Skin epidermis (tissue), 12 donors: ENCODE data around the gene JAGN1.
"Not testable (repeated sequence)": the region's sequence is repeated elsewhere in the genome, so short reads cannot be mapped to it uniquely, and the experiment has no call there.

Experiments
- H3K27ac ChIP-seq, 21 experiments: fragments of 200-600 bp; sonication (generic) in 11 of 21; one replicate each; pipeline ENCODE4 v1.5.0; 2020; ENCODE audit warnings: mild to moderate bottlenecking in 3 of 21, inconsistent platforms in 2 of 21, moderate library complexity in 2 of 21
- H3K4me3 ChIP-seq, 7 experiments: fragments of 200-600 bp; sonication (generic) in 2 of 7; one replicate each; pipeline ENCODE4 v1.5.0; 2020; ENCODE audit warnings: inconsistent platforms in 2 of 7, mild to moderate bottlenecking in 2 of 7, moderate library complexity in 1 of 7

The JAGN1 gene

DNA sequence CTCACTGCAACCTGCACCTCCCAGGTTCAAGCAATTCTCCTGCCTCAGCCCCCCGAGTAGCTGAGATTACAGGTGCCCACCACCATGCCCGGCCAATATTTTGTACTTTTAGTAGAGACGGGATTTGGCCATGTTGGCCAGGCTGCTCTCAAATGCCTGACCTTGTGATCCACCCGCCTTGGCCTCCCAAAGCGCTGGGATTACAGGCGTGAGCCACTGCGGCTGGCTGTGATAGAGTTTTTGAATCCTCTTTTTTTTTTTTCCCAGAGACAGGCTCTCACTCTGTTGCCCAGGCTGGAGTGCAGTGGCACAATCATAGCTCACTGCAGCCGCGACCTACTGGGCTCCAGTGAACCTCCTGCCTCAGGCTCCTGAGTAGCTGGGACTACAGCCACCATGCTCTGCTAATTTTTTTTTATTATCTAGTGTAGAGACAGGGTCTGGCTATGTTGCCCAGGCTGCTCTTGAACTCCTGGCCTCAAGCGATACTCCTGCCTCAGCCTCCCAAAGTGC is 25.2 kb upstream of the JAGN1 start:
- peak overlapping the region in 5 of 21 experiments; percentile 6 to 61 (median 29) for H3K27ac ChIP-seq
- not testable (repeated sequence) for H3K4me3 ChIP-seq

DNA sequence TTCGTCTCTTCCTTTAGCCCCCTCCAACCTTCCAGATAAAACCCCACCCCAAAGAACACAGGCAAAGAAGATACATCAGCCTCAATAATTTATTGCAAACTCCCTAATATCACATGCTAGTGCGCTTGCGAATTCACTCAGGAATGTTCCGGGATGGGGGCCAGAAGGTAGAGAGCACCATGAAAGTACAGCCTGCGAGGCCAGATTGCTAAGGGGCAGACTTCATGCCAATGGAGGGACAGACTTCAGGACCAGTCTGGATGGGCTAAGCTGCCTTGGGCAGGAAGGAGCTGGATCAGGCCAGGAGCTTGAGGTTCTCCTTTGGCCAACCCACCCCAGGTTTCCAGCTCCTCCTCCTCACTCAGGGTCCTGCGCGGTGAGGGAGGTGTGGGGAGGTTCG is 23.8 kb upstream of the JAGN1 start:
- Histone ChIP-seq H3K27ac (no peak overlapping the region), H3K4me3 (no peak overlapping the region)

DNA sequence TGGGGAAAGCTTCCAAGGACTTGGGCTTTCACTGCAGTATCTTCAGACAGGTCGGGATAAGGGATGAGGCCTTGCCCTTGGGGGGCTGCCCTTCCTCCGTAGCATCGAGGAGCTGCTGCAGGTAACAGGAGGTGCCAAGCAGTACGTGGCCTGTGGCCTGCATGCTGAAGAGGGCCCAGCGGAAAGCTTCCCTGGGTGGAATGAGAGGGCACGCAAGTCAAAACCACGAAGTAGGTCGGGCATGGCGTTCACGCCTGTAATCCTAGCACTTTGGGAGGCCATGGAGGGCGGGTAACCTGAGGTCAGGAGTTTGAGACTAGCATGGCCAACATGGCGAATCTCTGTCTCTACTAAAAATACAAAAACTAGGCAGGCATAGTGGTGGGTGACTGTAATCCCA is 23.3 kb upstream of the JAGN1 start:
- Histone ChIP-seq H3K27ac (no peak overlapping the region), H3K4me3 (no peak overlapping the region)

DNA sequence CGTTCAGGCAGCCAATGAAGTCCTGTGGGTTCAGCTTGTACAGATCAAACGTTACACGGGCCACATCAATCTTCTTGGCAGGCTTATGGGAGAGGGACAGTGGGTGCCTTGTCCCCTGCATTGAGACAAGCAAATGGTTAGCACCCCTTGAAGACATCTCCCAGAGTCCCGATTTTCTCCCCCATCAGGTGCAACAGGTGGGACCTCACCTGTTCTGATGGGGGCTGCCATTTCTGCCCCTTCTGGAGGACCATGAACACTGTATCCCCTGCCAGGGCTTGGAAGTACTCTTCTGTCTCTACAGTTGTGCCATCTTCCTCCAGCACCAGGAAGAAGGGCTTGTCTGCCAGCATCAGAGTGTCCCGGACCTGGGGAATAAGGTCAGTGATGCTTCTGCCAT is 20.5 kb upstream of the JAGN1 start:
- Histone ChIP-seq H3K4me3 (no peak overlapping the region), H3K27ac (no peak overlapping the region)

DNA sequence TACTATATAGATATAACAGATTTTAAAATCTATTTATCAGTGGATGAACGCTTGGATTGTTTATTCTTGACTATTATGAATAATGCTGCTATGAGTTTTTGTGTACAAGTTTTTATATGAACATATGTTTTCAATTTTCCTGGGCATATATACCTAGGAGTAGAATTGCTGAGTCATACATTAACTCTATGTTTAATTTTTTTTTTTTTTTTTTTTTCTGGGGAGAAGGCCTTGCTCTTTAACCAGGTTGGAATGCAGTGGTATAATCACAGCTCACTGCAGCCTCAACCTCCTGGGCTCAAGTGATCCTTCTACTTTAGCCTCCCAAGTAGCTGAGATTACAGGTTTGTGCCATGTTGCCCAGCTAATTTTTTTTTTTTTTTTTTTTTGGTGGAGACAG is 19.4 kb upstream of the JAGN1 start:
- Histone ChIP-seq H3K27ac (no peak overlapping the region), H3K4me3 (no peak overlapping the region)

DNA sequence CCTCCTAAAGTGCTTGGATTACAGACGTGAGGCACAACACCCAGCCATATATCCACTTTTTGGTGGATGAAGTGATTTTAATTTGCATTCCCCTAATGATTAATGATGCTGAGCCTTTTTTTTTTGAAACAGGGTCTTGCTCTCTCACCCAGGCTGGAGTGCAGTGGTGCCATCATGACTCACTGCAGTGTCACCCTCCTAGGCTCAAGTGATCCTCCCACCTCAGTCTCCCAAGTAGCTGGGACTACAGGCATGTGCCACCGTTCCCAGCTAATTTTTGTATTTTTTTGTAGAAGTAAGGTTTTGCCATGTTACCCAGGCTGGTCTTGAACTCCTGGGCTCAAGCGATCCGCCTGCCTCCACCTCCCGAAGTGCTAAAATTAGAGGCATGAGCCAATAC is 18.3 kb upstream of the JAGN1 start:
- H3K4me3 ChIP-seq, H3K27ac ChIP-seq: not testable (repeated sequence)

DNA sequence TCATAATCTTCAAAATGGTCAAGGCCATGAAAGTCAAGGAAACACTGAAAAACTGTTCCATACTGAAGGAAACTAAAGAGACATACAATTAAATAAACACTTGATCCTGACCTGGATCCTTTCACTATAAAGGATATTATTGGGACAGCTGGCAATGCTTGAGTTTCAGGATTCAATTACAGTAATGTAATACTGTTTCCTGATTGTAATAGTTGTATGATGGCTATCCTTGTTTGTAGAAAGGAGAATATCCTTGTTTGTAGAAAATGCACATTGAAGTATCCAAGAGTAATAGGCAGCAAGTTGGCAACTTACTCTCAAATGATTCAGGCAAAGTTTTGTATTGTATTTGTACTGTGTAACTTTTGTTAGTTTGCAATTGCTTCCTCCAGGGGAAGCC is 15.0 kb upstream of the JAGN1 start:
- Histone ChIP-seq H3K4me3 (no peak overlapping the region), H3K27ac (no peak overlapping the region)

DNA sequence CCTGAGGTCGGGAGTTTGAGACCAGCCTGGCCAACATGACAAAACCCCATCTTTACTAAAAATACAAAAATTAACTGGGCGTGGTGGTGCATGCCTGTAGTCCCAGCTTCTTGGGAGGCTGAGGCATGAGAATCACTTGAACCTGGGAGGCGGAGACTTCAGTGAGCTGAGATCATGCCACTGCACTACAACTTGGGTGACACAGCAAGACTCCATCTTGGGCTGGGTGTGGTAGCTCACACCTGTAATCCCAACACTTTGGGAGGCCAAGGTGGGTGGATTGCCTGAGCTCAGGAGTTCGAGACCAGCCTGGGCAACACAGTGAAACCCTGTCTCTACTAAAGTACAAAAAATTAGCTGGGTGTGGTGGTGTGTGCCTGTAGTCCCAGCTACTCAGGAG is 14.2 kb upstream of the JAGN1 start:
- H3K27ac ChIP-seq, H3K4me3 ChIP-seq: not testable (repeated sequence)

DNA sequence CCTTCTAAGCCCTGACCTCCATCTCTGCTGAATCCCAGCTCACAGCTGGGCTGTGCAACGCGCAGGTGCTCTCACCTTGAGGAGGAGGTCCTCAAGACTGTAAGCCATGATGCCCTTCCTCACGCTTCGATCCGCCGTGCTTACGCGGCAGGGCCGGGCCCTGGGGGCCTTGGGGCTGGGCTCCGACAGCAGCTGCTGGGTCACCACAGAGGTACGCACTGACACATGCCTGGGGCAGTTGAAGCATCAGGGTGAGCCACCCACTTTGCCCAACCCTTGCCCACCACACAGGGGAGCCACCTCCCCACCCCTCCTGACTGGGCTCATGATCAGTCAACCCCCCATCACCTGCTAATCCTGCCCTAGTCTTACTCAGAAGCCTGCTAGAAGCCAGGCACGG is 13.4 kb upstream of the JAGN1 start:
- no peak overlapping the region for H3K27ac ChIP-seq

DNA sequence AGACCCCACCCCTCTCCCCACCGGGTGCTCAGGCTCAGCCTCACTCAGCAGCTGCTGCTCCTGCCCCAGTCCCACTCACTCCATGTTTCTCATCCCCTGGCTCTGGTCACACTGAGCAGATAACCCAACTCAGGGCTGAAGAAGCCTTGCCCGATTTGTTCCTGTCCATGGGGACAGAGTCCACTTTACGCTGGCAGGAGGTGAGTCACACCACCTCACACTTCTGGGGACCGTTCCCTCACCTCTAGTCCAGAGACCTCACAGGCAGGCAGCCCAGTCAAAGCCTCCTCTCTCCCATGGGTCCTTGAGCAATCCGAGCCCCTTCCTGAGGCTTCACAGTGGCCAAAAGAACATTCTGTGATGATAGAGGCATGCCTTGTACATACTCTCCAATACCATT is 11.7 kb upstream of the JAGN1 start:
- no peak overlapping the region for H3K27ac ChIP-seq
- H3K4me3 ChIP-seq, result no peak overlapping the region

More for the DNA sequence above, 13.4 kb upstream of the JAGN1 start:
- no peak overlapping the region for H3K4me3 ChIP-seq

DNA sequence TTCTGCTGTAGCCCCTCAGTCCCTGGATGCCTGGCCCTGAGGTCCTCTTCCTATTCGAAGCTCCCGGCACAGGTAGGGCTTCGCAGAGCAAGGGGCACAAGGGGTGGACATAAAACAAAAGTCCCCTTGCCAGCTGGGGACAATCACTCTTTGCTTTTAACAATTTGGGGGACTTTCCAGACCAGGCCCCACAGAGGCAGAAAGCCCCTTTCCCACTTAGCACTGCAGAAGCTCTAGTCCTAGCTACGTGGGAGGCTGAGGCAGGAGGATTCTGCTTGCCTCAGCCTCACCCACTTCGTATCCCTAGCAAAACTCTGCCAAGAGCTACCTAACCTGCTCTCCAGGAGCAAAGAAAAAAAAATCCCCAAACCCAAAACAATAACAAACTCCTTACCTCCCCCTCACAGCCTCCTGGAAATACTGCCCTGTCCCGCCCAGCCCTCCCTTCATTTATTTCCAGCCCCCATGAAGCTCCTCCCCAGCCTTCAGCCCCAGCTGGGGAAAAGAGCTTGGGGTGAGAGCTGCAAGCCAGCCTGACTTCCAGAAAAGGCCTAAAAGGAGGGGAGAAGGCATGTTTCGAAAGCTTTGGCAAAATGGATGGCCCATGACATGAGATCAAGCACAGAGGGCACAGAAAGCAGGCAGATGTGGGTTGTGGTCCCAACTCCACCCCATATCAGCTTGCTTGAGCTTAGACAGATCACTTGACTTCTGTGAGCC is 10.4 kb upstream of the JAGN1 start, which contains the start of gene CIDEC:
Gene CIDEC (minus strand): TSS at position 424 of the 720 bp plus-strand sequence. CDS start 1,767 bp downstream, outside the sequence.
- H3K27ac ChIP-seq, result no peak within 1 kb of the TSS
- H3K4me3 ChIP-seq, result no peak within 1 kb of the TSS

DNA sequence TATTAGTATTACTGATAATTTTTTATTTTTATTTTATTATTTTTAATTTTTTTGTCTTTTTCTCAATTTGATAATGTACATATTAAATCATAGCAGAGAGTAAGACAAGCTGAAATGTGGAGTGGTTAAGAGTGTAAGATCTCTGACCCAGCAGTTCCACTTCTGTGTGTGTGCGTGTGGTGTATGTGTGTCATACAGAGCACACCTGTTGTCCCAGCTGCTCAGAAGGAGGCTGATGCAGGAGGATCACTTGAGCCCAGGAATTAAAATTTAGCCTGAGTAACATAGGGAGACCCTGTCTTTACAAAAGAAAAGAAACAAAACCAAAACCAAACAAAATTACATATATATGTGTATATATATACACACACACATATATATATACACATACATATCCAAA is 9.0 kb upstream of the JAGN1 start:
- H3K4me3 ChIP-seq, result no peak overlapping the region
- H3K27ac ChIP-seq, result no peak overlapping the region

DNA sequence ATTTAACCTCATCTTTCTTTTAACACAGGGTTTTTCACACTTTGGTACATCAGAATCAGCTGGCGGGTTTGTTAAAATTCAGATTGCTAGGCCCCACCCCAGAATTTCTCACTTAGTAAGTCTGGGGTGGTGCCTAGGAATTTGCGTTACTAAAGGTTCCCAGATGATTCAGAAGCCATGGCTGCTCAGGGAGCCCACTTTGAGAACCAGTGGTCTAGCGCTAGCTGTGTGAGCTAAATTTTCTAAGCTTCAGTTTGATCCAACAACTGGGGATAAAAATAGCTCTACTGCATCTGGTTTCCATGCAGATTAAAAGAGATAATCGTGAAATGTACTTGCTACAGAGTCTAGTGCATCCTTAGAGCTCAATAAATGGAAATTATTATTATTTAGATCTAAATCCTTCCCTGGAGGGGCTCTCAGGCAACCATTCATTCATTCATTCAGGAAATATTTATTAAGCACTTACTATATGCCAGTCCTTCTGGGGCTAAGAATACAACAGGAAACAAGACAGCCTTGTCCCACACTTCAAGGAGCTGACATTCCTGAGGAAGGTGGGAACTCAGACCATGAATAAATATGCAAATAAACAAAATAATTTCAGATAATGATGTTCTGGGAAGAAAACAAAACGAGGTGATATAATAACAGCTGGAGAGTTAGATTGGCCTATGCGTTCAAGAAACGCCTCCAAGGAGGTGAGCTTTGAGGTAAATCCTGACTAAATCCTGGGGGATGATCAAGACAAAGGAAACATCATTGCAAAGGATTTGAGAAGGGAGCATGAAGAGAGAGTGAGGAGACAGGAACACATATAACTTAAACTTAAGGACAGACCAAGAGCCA is 6.5 kb upstream of the JAGN1 start:
- H3K27ac ChIP-seq, result peak overlapping the region in 7 of 21 experiments; percentile 1 to 67 (median 30)
- H3K4me3 ChIP-seq, result no peak overlapping the region

DNA sequence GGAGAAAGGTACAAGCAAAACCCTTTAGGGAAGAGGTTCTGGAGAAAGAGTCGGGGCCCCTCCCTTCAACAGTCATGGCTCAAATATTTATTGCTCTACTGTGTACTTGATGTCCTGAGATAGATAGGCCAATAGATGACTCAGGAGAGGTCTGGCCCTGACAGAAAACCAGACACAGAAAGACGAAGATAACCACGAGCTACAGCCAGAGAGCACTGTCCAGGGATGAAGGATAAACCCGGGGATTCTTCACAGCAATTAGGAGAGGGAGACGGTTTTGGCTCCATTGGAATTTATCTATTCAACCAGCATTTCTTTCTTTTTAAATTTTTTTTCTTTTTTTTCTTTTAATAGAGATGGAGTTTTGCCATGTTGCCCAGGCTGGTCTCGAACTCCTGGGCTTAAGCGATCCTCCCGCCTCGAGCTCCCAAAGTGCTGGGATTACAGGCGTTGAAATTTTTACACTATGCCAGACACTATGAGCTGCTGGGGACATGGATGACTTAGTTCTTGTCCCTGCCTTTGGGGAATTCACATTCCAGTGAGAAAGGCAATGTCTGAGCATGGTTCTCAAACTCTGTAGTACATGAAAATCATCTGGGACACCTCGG is 5.8 kb upstream of the JAGN1 start:
- Histone ChIP-seq H3K27ac (peak overlapping the region in 4 of 21 experiments; percentile 1 to 67 (median 36)), H3K4me3 (no peak overlapping the region)

DNA sequence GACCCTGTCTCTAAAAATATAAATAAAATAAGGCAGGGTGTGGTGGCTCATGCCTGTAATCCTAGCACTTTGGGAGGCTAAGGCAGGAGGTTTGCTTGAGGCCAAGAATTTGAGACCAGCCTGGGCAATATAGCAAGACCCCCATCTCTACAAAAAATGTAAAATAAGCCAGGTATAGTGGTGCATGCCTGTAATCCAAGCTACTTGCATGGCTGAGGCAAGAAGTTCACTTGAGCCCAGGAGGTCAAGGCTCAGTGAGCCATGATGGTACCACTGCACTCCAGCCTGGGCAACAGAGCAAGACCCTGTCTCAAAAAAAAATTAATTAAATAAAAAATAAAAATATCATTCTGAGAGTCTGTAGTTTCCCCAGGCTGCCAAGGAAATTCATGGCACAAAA is 4.1 kb upstream of the JAGN1 start:
- H3K4me3 ChIP-seq, result no peak overlapping the region

DNA sequence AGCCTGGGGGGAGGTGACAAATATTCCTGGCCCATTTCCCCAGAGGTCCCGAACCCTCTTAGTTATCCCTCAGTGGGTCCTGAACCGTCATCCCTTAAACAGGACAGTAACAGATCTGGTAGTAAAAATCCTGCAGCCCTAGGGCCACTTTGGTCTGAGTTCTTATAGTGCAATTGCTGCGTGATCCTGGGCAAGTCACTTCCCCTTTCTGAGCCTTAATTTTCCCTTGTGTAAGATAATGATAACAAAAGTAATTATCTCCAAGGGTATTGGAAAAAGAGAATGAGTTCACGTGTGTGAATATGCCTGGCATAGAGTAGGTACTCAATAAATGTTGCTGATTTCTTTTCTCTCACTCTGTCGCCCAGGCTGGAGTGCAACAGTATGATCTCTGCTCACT is 2.9 kb upstream of the JAGN1 start:
- Histone ChIP-seq H3K27ac (no peak overlapping the region), H3K4me3 (no peak overlapping the region)

More for the DNA sequence above, 4.1 kb upstream of the JAGN1 start:
- H3K27ac ChIP-seq, result no peak overlapping the region

DNA sequence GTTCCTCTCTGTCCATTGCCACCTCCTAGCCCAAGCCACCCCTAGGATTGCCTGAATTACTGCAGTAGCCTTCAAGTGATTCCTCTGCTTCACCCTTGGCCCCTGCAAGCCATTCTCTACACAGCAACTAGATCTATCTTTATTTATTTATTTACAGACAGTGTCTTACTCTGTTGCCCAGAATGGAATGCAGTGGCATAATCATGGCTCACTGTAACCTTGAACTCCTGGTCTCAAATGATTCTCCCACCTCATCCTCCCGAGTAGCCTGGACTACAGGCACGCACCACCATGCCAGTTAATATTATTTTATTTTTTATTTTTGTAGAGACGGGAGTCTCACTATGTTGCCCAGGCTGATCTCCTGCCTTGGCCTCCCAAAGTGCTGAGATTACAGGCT is 1.9 kb upstream of the JAGN1 start:
- H3K27ac ChIP-seq, result no peak overlapping the region
- H3K4me3 ChIP-seq, result no peak overlapping the region

DNA sequence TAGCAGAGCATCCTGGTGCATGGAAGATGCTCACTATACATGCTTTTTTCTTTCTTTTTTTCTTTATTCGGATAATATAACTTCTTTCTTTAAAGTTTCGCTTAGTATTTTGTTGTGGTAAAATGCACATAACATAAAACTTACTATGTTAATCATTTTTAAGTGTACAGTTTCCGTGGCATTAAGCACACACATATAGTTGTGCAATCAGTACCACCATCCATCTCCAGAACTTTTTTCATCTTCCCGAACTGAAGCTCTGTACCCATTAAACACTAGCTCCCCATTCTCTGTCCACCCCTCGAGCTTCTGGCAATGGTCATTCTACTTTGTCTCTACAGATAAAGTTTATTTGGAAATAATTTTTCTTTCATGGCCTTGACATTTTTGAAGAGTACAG is 1.0 kb upstream of the JAGN1 start:
- Histone ChIP-seq H3K4me3 (no peak overlapping the region), H3K27ac (no peak overlapping the region)

DNA sequence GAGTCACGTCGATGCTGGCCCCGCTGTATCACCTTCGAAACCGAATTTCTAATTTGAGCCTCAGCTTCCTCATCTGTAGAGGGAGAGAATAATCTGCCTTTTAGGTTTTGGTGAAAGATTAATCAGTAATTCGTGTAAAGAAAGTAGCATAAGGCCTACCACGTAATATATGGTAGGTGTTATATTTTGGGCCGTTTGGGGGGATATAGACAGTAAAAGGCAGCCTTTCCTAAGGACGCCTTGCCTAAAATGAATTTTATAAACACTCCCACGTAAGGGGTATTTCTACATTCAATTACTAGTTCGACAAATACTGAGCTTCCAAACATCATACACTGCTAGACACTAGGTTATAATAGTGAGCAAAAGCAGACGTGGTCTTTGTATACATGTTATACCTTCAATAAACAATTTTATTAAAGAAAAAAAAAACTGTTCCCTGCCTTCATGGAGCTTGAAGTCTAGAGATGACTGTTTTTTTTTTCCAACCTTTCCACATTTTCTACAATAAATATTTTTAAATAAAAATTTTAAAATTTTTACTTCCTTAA is 737 bp downstream of the JAGN1 start:
- peak overlapping the region; percentile 91 to 100 (median 98) for H3K27ac ChIP-seq
- peak overlapping the region; percentile 65 to 99 (median 87) for H3K4me3 ChIP-seq

DNA sequence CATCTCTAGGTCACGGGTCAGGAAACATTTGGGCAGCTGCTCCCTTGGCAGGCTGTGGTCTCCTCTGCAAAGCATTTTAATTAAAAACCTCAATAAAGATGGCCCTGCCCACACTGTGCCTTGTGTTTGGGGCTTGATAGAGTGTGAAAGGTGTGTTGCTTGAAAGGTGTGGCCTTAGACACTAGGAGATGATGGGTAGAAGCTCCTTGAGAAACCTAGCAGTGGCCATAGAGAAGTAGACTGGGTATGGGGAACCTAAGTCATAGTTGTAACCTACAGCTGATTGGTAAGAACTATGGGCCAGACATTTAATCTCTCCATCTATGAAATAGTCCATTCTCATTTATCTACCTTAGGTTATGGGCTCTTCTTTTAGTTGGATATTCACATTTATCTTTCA is 3.3 kb downstream of the JAGN1 start:
- peak overlapping the region in 6 of 21 experiments; percentile 3 to 35 (median 12) for H3K27ac ChIP-seq
- H3K4me3 ChIP-seq, result no peak overlapping the region
